Liver (tissue), 9 donors: ENCODE results near the gene FAM229B. TPM values are rescaled to one million over a fixed set of nuclear protein-coding genes. Genes with fewer than 3 reads are reported as not detected.

Source experiments
- DNase-seq: peaks from one replicate; pipeline ENCODE4 v3.0.0-alpha.2; 2017; ENCODE audit warnings: low spot score
- H3K27ac ChIP-seq, 2 donors: one replicate each; pipeline ENCODE4 v1.7.0; 2013; ENCODE audit warnings: inconsistent platforms in 2 of 2, low read length in 2 of 2, control low read depth in 1 of 2, low read depth in 1 of 2, mild to moderate bottlenecking in 1 of 2
- H3K27me3 ChIP-seq, 4 donors: one replicate each; pipeline versions ENCODE4 v1.6.1 to v1.7.0; 2013; ENCODE audit warnings: low read length in 3 of 4, inconsistent platforms in 1 of 4, mild to moderate bottlenecking in 1 of 4, moderate library complexity in 1 of 4; ENCODE audit not compliant: control insufficient read depth in 4 of 4, insufficient read depth in 4 of 4
- H3K36me3 ChIP-seq, 4 donors: one replicate each; pipeline versions ENCODE4 v1.6.1 to v1.7.0; 2013; ENCODE audit warnings: low read length in 3 of 4, mild to moderate bottlenecking in 3 of 4, low read depth in 1 of 4, moderate library complexity in 1 of 4; ENCODE audit not compliant: control insufficient read depth in 4 of 4, insufficient read depth in 3 of 4
- H3K4me1 ChIP-seq, 4 donors: one replicate each; pipeline versions ENCODE4 v1.6.1 to v1.7.0; 2013; ENCODE audit warnings: low read length in 3 of 4, mild to moderate bottlenecking in 3 of 4, moderate library complexity in 1 of 4; ENCODE audit not compliant: control insufficient read depth in 4 of 4, insufficient read depth in 4 of 4
- H3K4me3 ChIP-seq, 3 donors: one replicate each; pipeline versions ENCODE4 v1.6.1 to v1.7.0; 2013; ENCODE audit warnings: low read length in 3 of 3, control low read depth in 1 of 3, low read depth in 1 of 3, mild to moderate bottlenecking in 1 of 3
- H3K9ac ChIP-seq, 2 donors: one replicate each; pipeline ENCODE4 v1.7.0; 2013; ENCODE audit warnings: low read length in 2 of 2, mild to moderate bottlenecking in 2 of 2, moderate library complexity in 2 of 2, control low read depth in 1 of 2, low read depth in 1 of 2
- H3K9me3 ChIP-seq, 4 donors: one replicate each; pipeline versions ENCODE4 v1.6.1 to v1.7.0; 2013; ENCODE audit warnings: low read length in 3 of 4; ENCODE audit not compliant: control insufficient read depth in 4 of 4
- EGR1 ChIP-seq, 2 donors: IDR thresholded peaks; 2 replicates each; pipeline ENCODE4 v1.6.1; 2016 to 2018; ENCODE audit warnings: antibody characterized with exemption in 2 of 2, low read depth in 2 of 2
- FOXA1 ChIP-seq: IDR thresholded peaks from 2 replicates; pipeline ENCODE4 v1.6.1; 2016; ENCODE audit warnings: antibody characterized with exemption
- FOXA2 ChIP-seq: IDR thresholded peaks from 2 replicates; pipeline ENCODE4 v1.6.1; 2016; ENCODE audit warnings: antibody characterized with exemption
- GABPA ChIP-seq, 2 donors: IDR thresholded peaks in 1 of 2; conservative IDR thresholded peaks in 1 of 2; 2 replicates each; pipeline ENCODE4 v1.6.1; 2016; ENCODE audit warnings: antibody characterized with exemption in 2 of 2, mild to moderate bottlenecking in 1 of 2, moderate library complexity in 1 of 2
- HNF4A ChIP-seq, 2 donors: conservative IDR thresholded peaks; 2 replicates each; pipeline ENCODE4 v1.6.1; 2016; ENCODE audit warnings: antibody characterized with exemption in 2 of 2, mild to moderate bottlenecking in 2 of 2
- JUND ChIP-seq, 2 donors: IDR thresholded peaks; 2 replicates each; pipeline ENCODE4 v1.6.1; 2016; ENCODE audit warnings: antibody characterized with exemption in 2 of 2
- NR2F2 ChIP-seq: IDR thresholded peaks from 2 replicates; pipeline ENCODE4 v1.6.1; 2016; ENCODE audit warnings: antibody characterized with exemption
- RAD21 ChIP-seq, 2 donors: IDR thresholded peaks; 2 replicates each; pipeline ENCODE4 v1.6.1; 2016; ENCODE audit warnings: antibody characterized with exemption in 2 of 2, mild to moderate bottlenecking in 2 of 2
- RXRA ChIP-seq, 2 donors: IDR thresholded peaks; 2 replicates each; pipeline ENCODE4 v1.6.1; 2017 to 2018; ENCODE audit warnings: antibody characterized with exemption in 2 of 2, mild to moderate bottlenecking in 1 of 2
- SP1 ChIP-seq: IDR thresholded peaks from 2 replicates; pipeline ENCODE4 v1.6.1; 2018; ENCODE audit warnings: antibody characterized with exemption, mild to moderate bottlenecking
- TAF1 ChIP-seq: conservative IDR thresholded peaks from 2 replicates; pipeline ENCODE4 v1.6.1; 2016; ENCODE audit warnings: antibody characterized with exemption, mild to moderate bottlenecking
- YY1 ChIP-seq: IDR thresholded peaks from 2 replicates; pipeline ENCODE4 v1.6.1; 2016; ENCODE audit warnings: antibody characterized with exemption, mild to moderate bottlenecking
- ZBTB33 ChIP-seq: IDR thresholded peaks from 2 replicates; pipeline ENCODE4 v1.6.1; 2016; ENCODE audit warnings: antibody characterized with exemption
- WGBS: extraction: QIAGEN DNeasy Blood & Tissue Kit; methylation state at CpG from one replicate; pipeline ENCODE4 v1.1.7; 2013; 5-methylcytosine and 5-hydroxymethylcytosine counted together
- polyA plus RNA-seq, 2 donors: library from polyadenylated mRNA; stranded (reverse) in 1 of 2; unstranded in 1 of 2; fragments of 200-250 nt in 1 of 2; fragments of >200 nt in 1 of 2; fragmentation: Nextera tagmentation in 1 of 2; extraction: Ambion mirVana in 1 of 2; gene quantifications; one replicate each; pipeline versions ENCODE4 v1.2.1 to v1.2.3, GENCODE V29; 2013 to 2015
- total RNA-seq, 2 donors: library from RNA; depleted of rRNA; stranded (reverse); fragments of >200 nt; gene quantifications; one replicate each; pipeline ENCODE4 v1.2.3, GENCODE V29; 2014
- TF ChIP-seq, protein P1 (sequence below): IDR thresholded peaks from 2 replicates; pipeline ENCODE4 v1.6.1; 2016; ENCODE audit warnings: antibody characterized with exemption
- TF ChIP-seq, protein P2 (sequence below): fragments of 150-350 bp; IDR thresholded peaks from 2 replicates; pipeline ENCODE4 v1.5.1; 2017; ENCODE audit warnings: improper control_type of control experiment, low read depth, low read length; ENCODE audit not compliant: missing input control
- TF ChIP-seq, protein P3 (sequence below): IDR thresholded peaks from 2 replicates; pipeline ENCODE4 v1.6.1; 2016; ENCODE audit warnings: antibody characterized with exemption
- donor health status: healthy.
- donor health status: healthy.
- donor health status: healthy.
- donor health status: healthy.
- donor health status: healthy.

FAM229B gene
- total and polyA plus RNA-seq, 4 donors: 1.8 to 13.8 (median 7.1) TPM

DNA sequence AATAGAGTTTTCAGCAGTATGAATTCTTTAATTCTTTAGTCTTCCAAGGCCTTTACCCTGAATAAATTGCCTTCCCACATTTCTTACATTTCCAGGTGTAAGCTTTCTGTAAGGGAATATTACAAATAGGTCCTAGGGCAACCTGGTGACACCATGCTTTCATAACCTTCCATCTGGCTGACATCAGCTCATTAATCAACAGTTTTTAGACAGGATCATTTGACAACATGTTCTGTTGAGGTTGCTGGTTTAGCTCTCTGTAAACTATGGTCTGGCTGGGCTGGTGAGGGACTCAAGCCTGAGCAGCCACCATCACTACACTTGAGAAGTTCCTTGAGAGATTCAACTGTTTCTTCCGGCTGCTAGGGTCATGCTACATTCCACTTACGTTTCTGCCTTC, 19.2 kb downstream of the FAM229B start:
- TF ChIP-seq, protein P1, sequence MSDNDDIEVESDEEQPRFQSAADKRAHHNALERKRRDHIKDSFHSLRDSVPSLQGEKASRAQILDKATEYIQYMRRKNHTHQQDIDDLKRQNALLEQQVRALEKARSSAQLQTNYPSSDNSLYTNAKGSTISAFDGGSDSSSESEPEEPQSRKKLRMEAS: no peak
- no peak for TF ChIP-seq EGR1 (IDR thresholded peaks at IDR 0.05; ENCODE audit: low read depth in 2 of 2)
- TF ChIP-seq YY1: no peak
- no peak for TF ChIP-seq HNF4A (conservative IDR thresholded peaks at IDR 0.05)
- TF ChIP-seq FOXA2: no peak
- TF ChIP-seq TAF1: no peak
- TF ChIP-seq NR2F2: no peak
- no peak for TF ChIP-seq GABPA (IDR thresholded peaks at IDR 0.05 in 1 of 2, conservative IDR thresholded peaks at IDR 0.05 in 1 of 2)
- no peak for TF ChIP-seq RAD21 (IDR thresholded peaks at IDR 0.05)
- no peak for TF ChIP-seq FOXA1
- TF ChIP-seq, protein P2, sequence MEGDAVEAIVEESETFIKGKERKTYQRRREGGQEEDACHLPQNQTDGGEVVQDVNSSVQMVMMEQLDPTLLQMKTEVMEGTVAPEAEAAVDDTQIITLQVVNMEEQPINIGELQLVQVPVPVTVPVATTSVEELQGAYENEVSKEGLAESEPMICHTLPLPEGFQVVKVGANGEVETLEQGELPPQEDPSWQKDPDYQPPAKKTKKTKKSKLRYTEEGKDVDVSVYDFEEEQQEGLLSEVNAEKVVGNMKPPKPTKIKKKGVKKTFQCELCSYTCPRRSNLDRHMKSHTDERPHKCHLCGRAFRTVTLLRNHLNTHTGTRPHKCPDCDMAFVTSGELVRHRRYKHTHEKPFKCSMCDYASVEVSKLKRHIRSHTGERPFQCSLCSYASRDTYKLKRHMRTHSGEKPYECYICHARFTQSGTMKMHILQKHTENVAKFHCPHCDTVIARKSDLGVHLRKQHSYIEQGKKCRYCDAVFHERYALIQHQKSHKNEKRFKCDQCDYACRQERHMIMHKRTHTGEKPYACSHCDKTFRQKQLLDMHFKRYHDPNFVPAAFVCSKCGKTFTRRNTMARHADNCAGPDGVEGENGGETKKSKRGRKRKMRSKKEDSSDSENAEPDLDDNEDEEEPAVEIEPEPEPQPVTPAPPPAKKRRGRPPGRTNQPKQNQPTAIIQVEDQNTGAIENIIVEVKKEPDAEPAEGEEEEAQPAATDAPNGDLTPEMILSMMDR: no peak
- TF ChIP-seq RXRA (IDR thresholded peaks at IDR 0.05): no peak
- no peak for TF ChIP-seq JUND (IDR thresholded peaks at IDR 0.05)
- 76% methylated on average over 2 of the region's 2 CpGs for WGBS
- H3K27me3 ChIP-seq: no peaks in the 10 kb centered on the region
- H3K9me3 ChIP-seq: no peaks in the 10 kb centered on the region
- peaks cover 0 to 6% (median 1%) of the 10 kb centered on the region in 4 donors for H3K36me3 ChIP-seq
- no peak overlapping the region for H3K4me3 ChIP-seq
- no peaks in the 10 kb centered on the region for H3K4me1 ChIP-seq
- H3K27ac ChIP-seq: no peak overlapping the region
- DNase-seq: no peak
- no peak overlapping the region for H3K9ac ChIP-seq

- DNase-seq: no peak
- no peaks in the 10 kb centered on the region for H3K9me3 ChIP-seq
- H3K36me3 ChIP-seq: peaks cover 0 to 6% (median 1%) of the 10 kb centered on the region in 4 donors
- H3K9ac ChIP-seq: no peak overlapping the region
- 84% methylated on average over 9 of the region's 9 CpGs for WGBS
- no peak overlapping the region for H3K27ac ChIP-seq
- TF ChIP-seq TAF1: no peak
- no peak for TF ChIP-seq YY1
- no peak for TF ChIP-seq ZBTB33
- no peak for TF ChIP-seq FOXA1
- TF ChIP-seq, protein P1: no peak
- TF ChIP-seq RAD21 (IDR thresholded peaks at IDR 0.05): no peak
- TF ChIP-seq GABPA (IDR thresholded peaks at IDR 0.05 in 1 of 2, conservative IDR thresholded peaks at IDR 0.05 in 1 of 2): no peak
- TF ChIP-seq JUND (IDR thresholded peaks at IDR 0.05): no peak
- TF ChIP-seq, protein P3, sequence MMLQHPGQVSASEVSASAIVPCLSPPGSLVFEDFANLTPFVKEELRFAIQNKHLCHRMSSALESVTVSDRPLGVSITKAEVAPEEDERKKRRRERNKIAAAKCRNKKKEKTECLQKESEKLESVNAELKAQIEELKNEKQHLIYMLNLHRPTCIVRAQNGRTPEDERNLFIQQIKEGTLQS: no peak
- no peak for TF ChIP-seq SP1
- no peak overlapping the region for H3K4me3 ChIP-seq
- H3K27me3 ChIP-seq: no peaks in the 10 kb centered on the region
- H3K4me1 ChIP-seq: peaks cover 0 to 13% (median 7%) of the 10 kb centered on the region in 4 donors
Measured at GRCh38 chr6:112109262-112109661, 21.9 kb downstream of the FAM229B start.
